Stimulated activated CD4-positive, alpha-beta T cell treated with anti-CD3 and anti-CD28 coated beads, Interleukin-12 subunit alpha, Interleukin-12 subunit beta, amount 100 ng/mL, for 24 hours (primary cell): ENCODE results near the gene TP53INP2.
"Not testable (repeated sequence)": the region's sequence is repeated elsewhere in the genome, so short reads cannot be mapped to it uniquely, and the experiment has no call there.

Experiments
- DNase-seq, 2 experiments: peaks; one replicate each; pipeline ENCODE4 v3.0.0-alpha.2; 2020; ENCODE audit warnings: low read depth in 2 of 2

TP53INP2 gene

GRCh38 chr20:34705397-34706301 is 1.5 kb downstream of the TP53INP2 start:
- DNase-seq = no peak

GRCh38 chr20:34706302-34706875 is 2.2 kb downstream of the TP53INP2 start:
- DNase-seq = no peak

- no peak for DNase-seq
Observed at GRCh38 chr20:34706912-34707784, 3.0 kb downstream of the TP53INP2 start.

GRCh38 chr20:34708621-34709043 is 4.5 kb downstream of the TP53INP2 start:
- DNase-seq = peak in 1 of 2 experiments; percentile 35

GRCh38 chr20:34709044-34709830 is 5.1 kb downstream of the TP53INP2 start:
- DNase-seq = peak; percentile 57 to 78

GRCh38 chr20:34709831-34710567 is 5.9 kb downstream of the TP53INP2 start:
- DNase-seq = peak in 1 of 2 experiments; percentile 55

- no peak for DNase-seq
Observed at GRCh38 chr20:34710568-34710839, 6.4 kb downstream of the TP53INP2 start.

- no peak for DNase-seq
Observed at GRCh38 chr20:34710861-34711574, 6.9 kb downstream of the TP53INP2 start.

- no peak for DNase-seq
Observed at GRCh38 chr20:34711813-34712430, 7.8 kb downstream of the TP53INP2 start.

GRCh38 chr20:34712525-34713192 is 8.5 kb downstream of the TP53INP2 start:
- no peak for DNase-seq

GRCh38 chr20:34713194-34713943 is 9.2 kb downstream of the TP53INP2 start:
- DNase-seq = no peak

- not testable (repeated sequence) for DNase-seq
Observed at GRCh38 chr20:34713944-34714515, 9.9 kb downstream of the TP53INP2 start.

- no peak for DNase-seq
Observed at GRCh38 chr20:34715384-34715783, 11.2 kb downstream of the TP53INP2 start.

GRCh38 chr20:34716921-34717229 is 12.7 kb downstream of the TP53INP2 start:
- no peak for DNase-seq

GRCh38 chr20:34717230-34718095 is 13.3 kb downstream of the TP53INP2 start:
- no peak for DNase-seq

- DNase-seq = not testable (repeated sequence)
Observed at GRCh38 chr20:34719242-34720017, 15.3 kb downstream of the TP53INP2 start.
